ENCODE data around the gene TMEM119. TPM values are rescaled to one million over a fixed set of nuclear protein-coding genes. Genes with fewer than 3 reads are reported as not detected.
A peak's percentile ranks its signal among the peaks of the same experiment; 100 is the strongest.

The TMEM119 gene
- total and polyA plus RNA-seq, 12 donors = 3.1 to 14.8 (median 6.6) TPM

DNA sequence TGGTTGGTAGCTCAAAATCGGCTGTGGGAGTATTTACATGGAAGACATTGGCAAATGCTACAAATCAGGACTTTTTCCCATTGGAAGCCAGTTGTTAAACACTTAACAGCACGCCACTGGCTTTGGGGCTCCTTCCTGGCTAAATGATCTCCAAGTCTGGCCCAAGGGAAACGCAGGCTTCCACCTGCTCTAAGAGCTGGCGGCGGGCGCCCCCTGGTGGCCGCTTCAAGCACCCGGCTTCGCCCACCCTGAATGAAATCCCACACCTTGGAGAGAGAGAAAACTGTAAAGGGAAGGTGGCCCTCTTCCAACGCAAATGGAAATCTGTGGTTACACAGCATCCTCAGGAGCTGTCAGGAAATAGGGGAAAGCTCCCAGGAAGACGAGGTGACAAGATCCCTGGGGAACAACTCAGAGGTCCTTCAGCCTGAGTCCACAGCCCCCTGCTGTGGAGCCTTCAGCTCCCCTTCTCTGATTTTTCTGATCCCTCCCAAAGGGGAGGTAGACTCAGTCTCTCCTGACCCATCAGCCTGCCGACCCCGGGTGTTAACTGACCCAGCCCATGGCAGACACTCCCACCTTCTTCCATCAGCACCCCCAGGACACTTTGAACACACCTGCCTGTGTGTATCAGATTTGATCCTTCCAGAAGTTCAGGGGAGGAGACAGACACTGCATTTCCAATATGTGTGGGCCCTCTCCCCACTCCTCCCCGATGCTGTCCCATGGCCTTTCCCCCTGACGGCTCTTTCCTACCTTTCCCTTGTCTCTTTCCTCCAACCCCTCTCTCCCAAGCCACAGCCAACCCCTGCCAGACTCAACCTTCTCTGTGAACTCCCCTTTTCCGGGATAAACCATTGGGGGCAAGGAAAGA is 20.4 kb upstream of the TMEM119 start:
- Histone ChIP-seq H3K27me3 (no peaks in the 10 kb centered on the region), H3K4me3 (no peak overlapping the region), H3K9me3 (replicated peaks in 1 of 3) (no peaks in the 10 kb centered on the region), H3K27ac (peak overlapping the region in 1 of 5 donors; percentile 43), H3K4me1 (replicated peaks in 1 of 2) (peaks cover 5 to 22% of the 10 kb centered on the region in 2 donors), H3K36me3 (replicated peaks in 1 of 2) (no peaks in the 10 kb centered on the region)
- TF ChIP-seq, protein P1, sequence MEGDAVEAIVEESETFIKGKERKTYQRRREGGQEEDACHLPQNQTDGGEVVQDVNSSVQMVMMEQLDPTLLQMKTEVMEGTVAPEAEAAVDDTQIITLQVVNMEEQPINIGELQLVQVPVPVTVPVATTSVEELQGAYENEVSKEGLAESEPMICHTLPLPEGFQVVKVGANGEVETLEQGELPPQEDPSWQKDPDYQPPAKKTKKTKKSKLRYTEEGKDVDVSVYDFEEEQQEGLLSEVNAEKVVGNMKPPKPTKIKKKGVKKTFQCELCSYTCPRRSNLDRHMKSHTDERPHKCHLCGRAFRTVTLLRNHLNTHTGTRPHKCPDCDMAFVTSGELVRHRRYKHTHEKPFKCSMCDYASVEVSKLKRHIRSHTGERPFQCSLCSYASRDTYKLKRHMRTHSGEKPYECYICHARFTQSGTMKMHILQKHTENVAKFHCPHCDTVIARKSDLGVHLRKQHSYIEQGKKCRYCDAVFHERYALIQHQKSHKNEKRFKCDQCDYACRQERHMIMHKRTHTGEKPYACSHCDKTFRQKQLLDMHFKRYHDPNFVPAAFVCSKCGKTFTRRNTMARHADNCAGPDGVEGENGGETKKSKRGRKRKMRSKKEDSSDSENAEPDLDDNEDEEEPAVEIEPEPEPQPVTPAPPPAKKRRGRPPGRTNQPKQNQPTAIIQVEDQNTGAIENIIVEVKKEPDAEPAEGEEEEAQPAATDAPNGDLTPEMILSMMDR (IDR thresholded peaks at IDR 0.05) = peak; percentile 91 to 99 (median 94)
- TF ChIP-seq POLR2A (IDR thresholded peaks at IDR 0.05) = no peak
- peak; percentile 79 to 90 (median 87) for DNase-seq
- WGBS, 4 donors = 5 to 9% (median 7%) methylated on average over 10 to 16 of the region's 16 CpGs
- intact Hi-C loops (cut with DNase I) = loop anchor here (2.0 to 10.0 kb wide), 3 partner anchors 51 to 104 kb away; partner anchors contain the start of genes FICD (in 1 of the 2) and ISCU (in 1 of the 2)

DNA sequence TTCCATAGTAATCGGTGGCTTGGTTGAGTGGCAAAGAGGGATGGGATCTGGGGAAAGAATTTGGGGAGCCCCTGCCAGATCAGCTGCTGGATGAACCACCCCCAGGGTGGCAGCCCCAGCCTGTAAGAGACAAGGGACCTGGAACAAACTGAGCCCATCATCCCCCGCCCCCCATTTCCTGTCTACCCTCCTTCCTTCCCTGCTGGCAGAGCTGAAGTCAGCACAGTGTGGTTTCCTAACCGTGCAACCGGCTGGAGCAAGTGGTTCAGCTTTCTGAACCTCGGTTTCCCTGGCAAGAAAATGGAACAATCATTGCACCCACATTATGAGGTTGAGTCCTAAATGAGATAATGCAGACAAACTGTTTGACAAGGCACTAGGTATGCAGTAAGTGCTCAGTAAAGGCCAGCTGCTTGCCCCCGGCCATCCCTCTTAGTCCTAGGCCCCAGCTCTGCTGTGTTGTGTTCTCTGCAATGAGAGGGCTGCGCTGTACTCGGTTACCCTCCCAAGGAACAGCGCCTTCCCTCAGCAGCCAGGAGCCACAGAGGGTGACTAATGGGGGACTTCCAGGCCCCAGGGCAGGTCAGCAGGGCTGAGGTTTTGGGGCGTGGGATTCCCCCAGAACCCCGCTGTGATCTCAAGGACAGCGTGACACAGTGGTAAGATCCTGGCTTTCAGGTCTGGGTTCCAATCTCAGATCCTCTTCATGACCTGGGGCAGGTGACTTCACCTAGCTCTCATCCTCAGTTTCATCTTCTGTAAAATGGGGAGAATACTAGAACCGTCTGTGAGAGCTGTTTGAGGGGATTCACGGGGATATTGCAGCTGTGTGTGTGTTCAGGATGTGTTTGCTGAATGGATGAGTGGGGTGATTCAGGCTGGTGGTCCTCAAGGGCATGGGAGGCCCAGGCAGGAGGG is 19.3 kb upstream of the TMEM119 start:
- H3K4me1 ChIP-seq (replicated peaks in 1 of 2) = peaks cover 5 to 32% of the 10 kb centered on the region in 2 donors
- H3K4me3 ChIP-seq = no peak overlapping the region
- H3K27ac ChIP-seq = peak overlapping the region in 2 of 5 donors; percentile 14 to 70
- TF ChIP-seq POLR2A (IDR thresholded peaks at IDR 0.05) = no peak
- TF ChIP-seq, protein P1 (IDR thresholded peaks at IDR 0.05) = no peak
- no peaks in the 10 kb centered on the region for H3K9me3 ChIP-seq (replicated peaks in 1 of 3)
- intact Hi-C loops (cut with DNase I) = loop anchor here (5.0 to 10.0 kb wide), 2 partner anchors 50 to 102 kb away; partner anchors contain the start of gene FICD (in 1 of the 2)
- WGBS, 4 donors = 62 to 71% (median 68%) methylated on average over 7 to 14 of the region's 14 CpGs
- no peaks in the 10 kb centered on the region for H3K27me3 ChIP-seq
- no peaks in the 10 kb centered on the region for H3K36me3 ChIP-seq (replicated peaks in 1 of 2)
- DNase-seq = peak in 3 of 7 donors; percentile 43 to 69 (median 48)

DNA sequence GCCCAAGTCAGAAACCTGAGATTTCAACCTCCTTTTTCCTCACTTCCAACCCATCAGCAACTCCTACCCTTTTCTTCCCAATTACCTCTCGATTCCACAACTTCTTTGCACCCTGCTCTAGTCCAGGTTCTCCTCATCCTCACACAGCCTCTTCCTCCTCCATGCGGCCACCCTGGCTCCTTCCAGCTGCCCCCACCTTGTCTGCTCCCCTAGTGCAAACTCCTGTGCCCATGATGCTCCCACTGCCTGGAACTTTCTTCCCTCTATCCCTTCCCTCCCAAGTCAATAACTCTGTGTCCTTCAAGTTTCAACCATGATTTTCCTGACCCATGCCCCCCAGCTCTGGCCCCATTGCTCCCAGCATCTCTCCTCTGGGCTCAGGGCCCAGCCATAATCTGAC is 18.5 kb upstream of the TMEM119 start:
- no peak overlapping the region for H3K4me3 ChIP-seq
- H3K4me1 ChIP-seq (replicated peaks in 1 of 2) = peaks cover 5 to 38% of the 10 kb centered on the region in 2 donors
- TF ChIP-seq POLR2A (IDR thresholded peaks at IDR 0.05) = no peak
- TF ChIP-seq, protein P1 (IDR thresholded peaks at IDR 0.05) = no peak
- no peak for DNase-seq
- intact Hi-C loops (cut with DNase I) = loop anchor here (5.0 to 10.0 kb wide), 2 partner anchors 49 to 102 kb away; partner anchors contain the start of gene FICD (in 1 of the 2)
- H3K27me3 ChIP-seq = no peaks in the 10 kb centered on the region
- H3K27ac ChIP-seq = peak overlapping the region in 1 of 5 donors; percentile 70
- no peaks in the 10 kb centered on the region for H3K36me3 ChIP-seq (replicated peaks in 1 of 2)
- H3K9me3 ChIP-seq (replicated peaks in 1 of 3) = no peaks in the 10 kb centered on the region
- 91 to 97% (median 93%) methylated on average over 2 of the region's 2 CpGs for WGBS, 4 donors

Measured in adrenal gland (tissue), 12 donors.